ENCODE data around the gene MYRFL. TPM values are rescaled to one million over a fixed set of nuclear protein-coding genes. Genes with fewer than 3 reads are reported as not detected.
A peak's percentile ranks its signal among the peaks of the same experiment; 100 is the strongest.

The MYRFL gene
- total RNA-seq, 1 donor from 2014 or later, result 0.11 TPM

DNA sequence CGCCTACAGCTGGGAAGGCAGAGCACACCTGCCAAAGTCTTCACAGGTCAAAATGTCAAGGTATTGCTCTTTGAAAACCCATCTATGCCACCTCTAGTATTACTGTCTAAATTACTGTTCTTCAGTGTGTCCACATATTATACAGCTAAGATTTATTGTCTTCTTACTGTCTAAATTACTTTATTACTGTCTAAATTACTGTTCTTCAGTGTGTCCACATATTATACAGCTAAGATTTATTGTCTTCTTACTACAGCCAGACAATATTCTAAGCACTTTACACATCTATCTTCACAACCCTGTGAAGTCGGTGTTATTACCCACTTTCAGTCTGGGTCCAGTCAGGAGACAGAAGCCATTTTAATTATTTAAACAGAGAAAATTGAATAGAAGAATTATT, 173.9 kb downstream of the MYRFL start:
- intact Hi-C loops (cut with DNase I), result no loop called here
- ATAC-seq (ENCODE audit: poor library complexity), result no peak
- no peak for DNase-seq

DNA sequence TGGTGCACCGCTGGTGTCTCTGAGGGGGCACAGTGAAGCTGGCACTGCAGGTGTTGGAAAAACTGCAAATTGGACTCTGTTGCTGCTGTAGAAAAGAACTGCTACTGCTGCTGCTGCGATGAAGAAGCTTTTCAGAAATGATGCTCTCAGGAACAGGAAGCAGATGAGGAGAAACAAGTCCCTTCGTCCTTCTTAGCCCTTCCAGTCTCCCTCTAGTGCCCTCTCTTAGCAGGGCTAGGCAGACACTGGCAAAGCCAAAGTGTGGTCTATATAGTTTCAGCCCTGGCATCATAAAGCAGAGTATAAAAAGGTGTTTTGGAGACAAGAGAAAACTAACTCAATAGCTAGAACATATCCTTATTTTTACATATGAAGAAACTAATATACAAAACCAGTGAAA, 174.5 kb downstream of the MYRFL start:
- ATAC-seq (ENCODE audit: poor library complexity), result no peak
- intact Hi-C loops (cut with DNase I), result no loop called here
- no peak for DNase-seq

DNA sequence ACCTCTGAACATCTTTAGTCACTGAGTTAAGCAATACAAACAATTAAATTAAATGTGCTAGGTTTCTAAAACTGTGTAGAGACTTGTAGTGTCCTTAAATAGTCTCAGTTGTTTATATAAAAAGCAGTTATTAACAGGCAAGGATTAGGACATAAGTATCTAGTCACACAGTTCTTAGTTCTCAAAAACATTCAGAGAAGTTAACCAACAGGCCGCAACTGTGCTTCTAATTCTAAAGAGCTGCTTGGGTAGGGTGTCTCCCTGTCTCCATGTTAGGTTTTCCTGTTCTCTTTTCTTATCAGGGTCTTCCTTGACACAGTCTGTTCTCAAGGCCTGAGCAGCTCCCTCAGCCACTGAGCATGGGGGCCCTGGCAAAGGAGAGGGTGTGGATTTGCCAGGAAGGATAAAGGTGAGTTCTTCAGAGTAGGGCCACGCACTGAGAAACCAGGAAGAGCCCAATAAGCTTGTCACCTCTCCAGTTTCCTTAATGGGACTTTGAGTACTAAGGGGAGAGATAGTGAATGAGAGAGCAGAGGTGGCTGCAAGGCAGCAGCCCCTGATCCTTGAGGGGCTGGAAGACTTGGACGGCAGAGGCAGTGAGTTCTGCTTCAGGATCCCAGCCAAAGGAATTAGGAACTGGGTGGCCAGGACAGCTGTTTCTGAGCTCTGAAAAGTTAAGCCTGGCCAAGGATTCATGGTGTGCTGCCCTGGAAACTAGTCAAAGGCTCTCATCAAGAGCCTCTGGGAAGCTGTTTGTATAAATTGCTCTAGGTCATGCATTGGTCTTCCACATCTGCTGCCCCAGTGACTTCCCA, 177.3 kb downstream of the MYRFL start:
- peak; percentile 93 for ATAC-seq (ENCODE audit: poor library complexity)
- DNase-seq, result peak; percentile 46
- intact Hi-C loops (cut with DNase I), result no loop called here

DNA sequence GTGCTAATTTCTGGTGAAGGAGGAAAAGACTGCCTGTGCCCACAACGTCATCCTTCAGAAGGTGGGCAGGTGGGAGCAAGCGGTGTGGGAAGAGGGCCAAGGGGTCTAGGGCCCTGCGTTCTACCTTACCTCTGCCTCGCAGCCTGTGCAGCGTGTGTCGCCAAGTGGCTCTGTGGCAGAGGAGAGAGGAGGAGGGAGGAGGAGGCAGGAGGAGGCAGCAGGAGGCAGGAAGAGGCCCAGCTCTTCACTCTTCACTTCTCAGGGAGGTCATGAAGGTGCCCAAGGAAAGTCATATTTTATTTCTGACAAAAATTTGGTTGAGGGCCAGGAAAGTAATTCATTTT, 177.9 kb downstream of the MYRFL start:
- ATAC-seq (ENCODE audit: poor library complexity) (peak; percentile 40), DNase-seq (no peak)
- intact Hi-C loops (cut with DNase I), result no loop called here

DNA sequence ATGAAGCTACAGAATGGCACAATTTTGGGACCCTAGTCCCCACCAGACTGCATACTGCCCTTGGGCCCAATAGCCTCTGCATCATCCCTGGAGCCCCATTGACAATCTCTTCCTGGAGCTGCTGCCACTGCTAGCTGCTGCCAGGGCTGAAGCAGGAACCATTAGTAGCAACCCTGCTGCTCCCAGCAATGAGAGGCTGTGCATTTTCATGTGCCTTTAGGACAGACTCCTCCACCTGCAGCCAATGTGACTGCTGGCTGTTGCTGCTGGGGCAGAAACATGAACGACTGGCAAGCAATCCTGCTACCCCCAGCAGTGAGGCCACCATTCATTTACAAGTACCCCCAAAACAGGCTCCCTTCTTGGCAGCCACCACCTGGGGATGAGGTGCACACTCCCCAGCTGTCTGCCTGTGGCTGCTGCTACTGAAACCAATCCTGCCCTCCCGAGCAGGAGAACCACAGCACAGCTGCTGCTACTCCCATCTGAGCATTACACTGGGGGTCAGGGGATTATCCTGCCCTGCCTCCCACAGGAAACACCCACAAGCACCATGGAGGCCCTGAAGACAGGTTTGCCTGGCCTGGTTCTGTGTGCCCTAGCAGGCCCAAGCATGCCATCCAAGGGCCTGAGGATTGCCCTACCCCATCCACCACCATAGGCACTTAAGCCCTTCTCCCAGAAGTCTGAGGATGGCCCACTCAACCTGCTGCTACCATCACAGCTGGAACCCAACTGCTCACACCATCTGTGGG, 181.0 kb downstream of the MYRFL start:
- no peak for ATAC-seq (ENCODE audit: poor library complexity)
- intact Hi-C loops (cut with DNase I), result no loop called here
- no peak for DNase-seq

DNA sequence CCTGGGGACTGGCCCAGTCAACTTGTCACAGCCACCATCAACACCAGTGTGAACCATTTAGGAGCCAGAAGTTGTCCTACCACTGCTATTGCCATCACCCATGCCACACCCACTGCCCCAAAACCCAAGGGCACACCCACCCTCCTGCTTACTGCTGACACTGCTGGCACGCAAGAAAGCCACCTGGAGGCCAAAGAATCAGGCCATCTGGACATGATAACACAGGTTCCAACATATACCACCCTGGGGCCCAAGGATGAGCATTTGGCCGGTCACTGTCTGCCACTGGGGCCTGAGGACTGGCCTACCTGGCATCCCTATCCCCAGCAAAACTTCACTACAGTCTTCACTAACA, 181.6 kb downstream of the MYRFL start:
- no peak for ATAC-seq (ENCODE audit: poor library complexity)

DNA sequence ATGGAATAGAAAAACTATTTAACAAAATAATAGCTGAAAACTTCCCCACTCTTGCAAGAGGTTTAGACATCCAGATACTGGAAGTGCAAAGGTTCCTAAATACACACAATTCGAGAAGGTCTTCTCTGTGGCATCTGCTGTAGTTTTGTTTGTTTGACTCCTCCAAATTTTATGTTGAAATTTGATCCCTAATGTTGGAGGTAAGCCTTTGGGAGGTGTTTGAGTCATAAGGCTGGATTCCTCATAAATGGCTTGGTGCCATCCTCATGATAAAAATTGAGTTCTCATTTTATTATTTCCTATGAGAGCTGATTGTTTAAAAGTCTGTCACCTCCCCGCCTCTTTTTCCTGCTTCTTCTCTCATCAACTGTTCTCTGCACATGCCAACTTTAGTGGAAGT, 182.7 kb downstream of the MYRFL start:
- DNase-seq, result no peak

More for the DNA sequence above, 181.6 kb downstream of the MYRFL start:
- intact Hi-C loops (cut with DNase I), result no loop called here
- DNase-seq, result no peak

More for the DNA sequence above, 182.7 kb downstream of the MYRFL start:
- no peak for ATAC-seq (ENCODE audit: poor library complexity)
- intact Hi-C loops (cut with DNase I), result no loop called here

Other genes starting within 250 kb of the MYRFL start
- 84.8 TPM for gene CCT2, start 239.8 kb upstream of the MYRFL start, total RNA-seq
- 40.5 TPM for gene LRRC10, start 214.3 kb upstream of the MYRFL start, total RNA-seq
- 0.48 TPM for gene BEST3, start 125.9 kb upstream of the MYRFL start, total RNA-seq
- 20.3 TPM for gene RAB3IP, start 86.4 kb upstream of the MYRFL start, total RNA-seq